NCI-H524 (cell line): ENCODE measurements around the gene ZDHHC17.
"Not testable (repeated sequence)": the region's sequence is repeated elsewhere in the genome, so short reads cannot be mapped to it uniquely, and the experiment has no call there.

Experiments used
- DNase-seq, 2 experiments: peaks; one replicate each; lab custom pipeline; 2025; lab: John Stamatoyannopoulos, UW

Gene ZDHHC17

DNA sequence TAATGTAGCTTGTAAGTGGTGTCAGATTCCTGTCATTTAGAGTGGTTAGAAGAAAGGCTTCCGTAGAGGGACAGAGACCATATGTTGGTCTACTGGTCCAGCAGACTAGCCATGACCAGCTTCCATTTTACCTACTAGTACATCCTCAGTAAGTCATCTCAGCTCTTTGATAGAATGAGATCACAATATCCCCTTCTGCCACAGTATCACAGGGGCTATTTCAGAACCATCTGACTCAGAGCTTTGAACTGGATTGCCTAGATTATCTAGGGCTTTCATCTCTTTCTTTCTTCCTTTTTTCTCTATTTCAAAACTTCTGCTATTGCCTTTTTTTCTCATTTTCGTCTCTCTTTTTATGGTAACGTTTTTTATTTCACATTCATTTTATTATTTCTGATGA is 4.7 kb downstream of the ZDHHC17 start:
- DNase-seq, result peak; percentile 39 to 85

DNA sequence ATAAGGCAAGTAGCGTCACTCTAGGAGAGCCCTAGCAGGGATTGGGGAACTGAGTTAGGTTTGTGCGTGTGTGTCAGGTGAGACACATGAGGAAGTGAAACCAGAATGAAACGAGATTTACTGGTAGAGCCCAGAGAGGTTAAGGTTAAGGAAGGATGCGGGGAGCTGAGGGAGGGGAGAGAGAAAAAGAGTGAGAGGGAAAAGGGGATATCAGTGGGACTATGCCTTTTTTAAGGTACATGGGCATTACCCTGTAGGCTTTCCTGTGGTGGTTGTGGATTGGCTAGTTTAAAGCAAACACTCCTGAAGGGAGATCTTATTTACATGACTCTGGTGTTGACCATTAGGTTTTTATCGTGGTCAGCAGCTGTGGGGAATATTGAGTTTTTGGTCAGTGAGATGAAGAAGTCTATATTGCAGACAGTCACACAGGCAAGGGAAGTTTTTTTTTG is 13.9 kb downstream of the ZDHHC17 start:
- no peak for DNase-seq

- no peak for DNase-seq
These were observed 14.4 kb downstream of the ZDHHC17 start for GRCh38 chr12:76778364-76778763.

GRCh38 chr12:76779310-76779709 is 15.4 kb downstream of the ZDHHC17 start:
- DNase-seq, result not testable (repeated sequence)

DNA sequence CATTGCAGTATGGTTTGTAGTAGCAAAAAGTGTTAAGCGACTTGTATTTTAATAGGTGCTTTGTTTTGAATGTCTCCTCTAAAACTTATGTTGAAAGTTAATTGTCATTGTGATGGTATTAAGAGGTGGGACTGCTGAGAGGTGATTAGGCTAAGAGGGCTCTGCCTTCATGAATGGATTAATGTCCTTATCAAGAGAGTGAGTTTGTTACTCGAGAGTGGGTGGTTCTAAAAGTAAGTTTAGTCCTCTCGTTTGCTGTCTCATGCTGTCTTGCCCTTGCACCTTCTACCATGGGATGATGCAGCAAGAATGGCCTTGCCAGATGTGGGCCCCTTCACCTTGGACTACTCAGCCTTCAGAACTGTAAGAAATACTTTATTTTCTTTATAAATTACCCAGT is 17.4 kb downstream of the ZDHHC17 start:
- no peak for DNase-seq

DNA sequence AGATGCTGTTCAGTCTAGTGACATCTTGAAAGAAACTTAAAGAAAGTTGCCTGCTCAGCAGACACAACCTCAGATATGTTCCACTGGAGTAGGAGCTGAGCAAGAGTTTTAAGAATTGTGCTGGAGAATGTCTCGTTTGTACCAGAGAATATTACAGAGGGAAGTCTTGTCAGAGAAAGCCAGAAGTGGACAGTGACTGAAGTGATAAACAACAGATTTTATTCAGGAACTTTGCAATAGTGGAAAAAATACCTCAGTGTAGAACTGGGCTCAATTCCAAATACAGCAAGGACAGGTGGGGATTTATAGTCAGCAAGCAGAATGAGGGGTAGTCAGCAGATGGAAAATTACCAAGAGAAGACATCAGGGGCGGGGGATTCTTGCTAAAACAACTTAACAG is 18.6 kb downstream of the ZDHHC17 start:
- peak in 1 of 2 experiments; percentile 52 for DNase-seq

- no peak for DNase-seq
These were observed 20.7 kb downstream of the ZDHHC17 start for GRCh38 chr12:76784600-76785051.

DNA sequence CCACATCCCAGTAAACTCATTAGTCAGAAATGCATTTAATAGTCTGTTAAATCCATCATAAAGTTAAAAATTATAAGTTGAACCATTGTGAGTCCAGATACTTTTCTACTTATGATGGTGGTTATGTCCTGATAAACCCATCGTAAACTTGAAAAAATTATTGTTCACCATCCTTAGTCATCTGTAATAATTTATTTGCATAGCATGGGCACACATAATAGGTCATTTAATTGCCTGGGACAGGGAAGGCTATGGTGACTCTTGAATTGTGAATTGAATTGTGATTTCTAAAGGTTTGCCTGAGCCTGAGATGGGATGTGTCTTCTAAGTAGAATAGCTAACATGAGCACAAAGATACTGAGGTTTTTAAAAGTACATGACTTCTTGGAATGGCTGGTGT is 21.5 kb downstream of the ZDHHC17 start:
- no peak for DNase-seq

GRCh38 chr12:76786986-76787385 is 23.1 kb downstream of the ZDHHC17 start:
- DNase-seq, result no peak

DNA sequence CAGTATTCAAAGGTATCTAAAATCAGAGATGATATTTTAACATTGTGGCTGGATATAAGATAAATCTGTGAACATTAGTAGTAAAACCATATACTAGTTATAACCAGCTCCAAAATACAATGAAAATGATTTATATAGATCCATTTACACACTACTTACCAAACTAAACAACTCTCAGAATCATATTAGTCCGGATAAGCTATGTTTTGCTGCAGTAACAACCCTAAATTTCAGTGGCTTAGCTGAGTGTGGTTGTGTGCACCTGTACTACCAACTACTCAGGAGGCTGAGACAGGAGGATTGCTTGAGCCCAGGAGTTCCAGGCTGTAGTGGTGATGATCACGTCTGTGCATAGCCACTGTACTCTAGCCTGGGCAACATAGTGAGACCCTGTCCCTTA is 23.8 kb downstream of the ZDHHC17 start:
- DNase-seq, result no peak

GRCh38 chr12:76789335-76790050 is 25.6 kb downstream of the ZDHHC17 start:
- DNase-seq, result no peak

- peak in 1 of 2 experiments; percentile 21 for DNase-seq
These were observed 26.9 kb downstream of the ZDHHC17 start for GRCh38 chr12:76790564-76791552.

- no peak for DNase-seq
These were observed 28.9 kb downstream of the ZDHHC17 start for GRCh38 chr12:76792828-76793227.

GRCh38 chr12:76798864-76799263 is 34.9 kb downstream of the ZDHHC17 start:
- DNase-seq, result no peak

- no peak for DNase-seq
These were observed 35.4 kb downstream of the ZDHHC17 start for GRCh38 chr12:76799362-76799761.

- DNase-seq, result no peak
These were observed 38.1 kb downstream of the ZDHHC17 start for GRCh38 chr12:76802060-76802459.

DNA sequence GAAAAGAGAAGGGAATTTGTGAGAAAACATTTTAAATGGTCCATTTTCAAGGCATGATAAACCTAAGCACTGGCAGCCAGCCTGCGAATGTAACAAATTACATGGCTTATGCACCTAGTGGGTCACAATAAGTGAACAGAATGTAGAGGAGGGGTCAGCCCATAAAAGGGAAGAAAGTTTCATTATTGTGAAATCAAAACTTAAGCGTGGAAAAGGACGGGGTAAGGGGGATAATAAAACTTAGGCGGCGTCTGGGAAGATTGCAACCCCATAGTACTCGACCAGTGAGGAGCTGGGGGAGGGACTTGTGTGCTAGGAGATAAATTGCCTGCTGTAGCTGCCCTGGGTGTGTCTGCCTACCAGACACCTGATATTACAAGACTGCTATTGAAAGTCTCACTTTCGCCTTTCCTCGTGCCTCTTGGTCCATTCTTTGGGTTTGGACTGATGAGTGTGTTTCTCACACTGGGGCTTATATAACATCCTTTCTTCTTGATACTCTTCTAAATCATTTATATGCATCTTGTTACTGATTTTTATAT is 40.6 kb downstream of the ZDHHC17 start:
- no peak for DNase-seq

DNA sequence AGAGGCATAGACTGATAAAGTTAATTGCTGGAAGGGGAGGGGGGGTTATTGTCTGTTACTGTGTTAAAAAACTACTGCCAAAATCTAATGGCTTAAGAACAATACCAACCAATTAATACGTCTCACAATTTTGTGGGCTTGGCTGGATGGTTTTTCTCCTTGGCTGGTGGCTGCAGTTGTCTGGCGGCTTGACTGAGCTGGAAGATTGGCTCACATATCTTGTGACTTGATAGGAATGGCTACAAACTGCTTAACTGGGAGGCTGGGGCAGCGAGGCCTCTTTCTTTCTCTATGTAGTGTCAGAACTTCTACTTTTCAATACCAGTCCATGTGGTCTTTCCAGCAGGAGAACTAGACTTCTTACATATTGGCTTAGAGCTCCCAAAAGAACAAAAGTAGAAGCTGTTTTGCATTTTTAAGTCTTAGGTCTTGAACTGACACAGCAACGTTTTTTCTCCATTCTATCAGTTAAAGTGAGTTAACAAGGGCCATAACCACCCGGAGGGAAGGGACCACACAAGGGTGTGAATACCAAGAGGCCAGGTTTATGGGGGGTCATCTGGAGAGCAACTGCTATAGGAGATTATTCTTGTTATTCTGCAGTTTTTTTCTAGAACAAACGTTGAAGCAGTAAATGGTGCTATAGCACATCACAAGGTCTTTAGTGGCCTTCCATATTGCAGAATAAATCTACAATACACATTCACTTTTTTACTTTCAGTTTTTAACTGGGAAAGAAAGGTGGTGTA is 46.9 kb downstream of the ZDHHC17 start:
- no peak for DNase-seq

GRCh38 chr12:76811976-76812375 is 48.1 kb downstream of the ZDHHC17 start:
- no peak for DNase-seq

DNA sequence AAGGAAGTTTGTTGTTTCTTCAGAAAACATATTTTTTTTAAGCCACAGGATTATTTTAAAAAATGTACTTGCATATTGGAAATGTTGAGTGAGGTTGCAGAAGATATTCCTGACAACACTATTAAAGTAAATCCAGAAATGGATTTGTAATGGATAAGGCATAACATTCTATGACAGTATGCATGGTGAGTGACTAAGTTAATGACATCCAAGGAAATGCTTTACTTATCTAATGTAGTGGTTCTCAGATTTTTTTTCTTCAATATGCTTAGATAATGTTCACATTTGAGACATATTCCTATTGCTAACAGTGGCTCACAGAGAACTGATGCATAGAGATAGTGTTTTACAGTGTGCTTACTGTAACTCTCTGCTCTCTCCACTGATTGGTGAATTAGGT is 49.4 kb downstream of the ZDHHC17 start:
- DNase-seq, result no peak

GRCh38 chr12:76813972-76814371 is 50.1 kb downstream of the ZDHHC17 start:
- no peak for DNase-seq
